GM12878 (cell line): ENCODE measurements around the gene KIF1C. TPM values are rescaled to one million over a fixed set of nuclear protein-coding genes. Genes with fewer than 3 reads are reported as not detected.

ENCODE experiments used
- ATAC-seq: fragments of 200-7000 bp; cut with Tn5 transposase; 3 replicates; pipeline ENCODE4 v1.9.1; 2020; ENCODE audit warnings: mild to moderate bottlenecking, moderate library complexity
- BruUV-seq: library from RNA; stranded (reverse); fragments of 400-500 nt; replicated peaks from 2 replicates; lab custom pipeline; 2021; lab: Mats Ljungman, UMichigan
- CTCF ChIA-PET: fragments of 300-600 bp; sonication (Branson Sonifier 250); formaldehyde crosslinking; extraction: SDS; loops from one replicate; lab custom pipeline; 2021; ENCODE audit warnings: inconsistent platforms; lab: Yijun Ruan, JAX
- POLR2A ChIA-PET: fragments of 350-600 bp; formaldehyde crosslinking; extraction: SDS; loops from one replicate; lab custom pipeline; 2021; ENCODE audit warnings: inconsistent platforms; lab: Charles Lee
- RAD21 ChIA-PET: fragments of 300-600 bp; sonication (Branson Sonifier 250); formaldehyde crosslinking; loops from one replicate; lab custom pipeline; 2023; ENCODE audit warnings: antibody characterized with exemption; ENCODE audit not compliant: unreplicated experiment; lab: Charles Lee
- SMC1A ChIA-PET: fragments of 300-600 bp; sonication (Branson Sonifier 250); formaldehyde crosslinking; loops from one replicate; lab custom pipeline; 2023; ENCODE audit not compliant: unreplicated experiment, uncharacterized antibody; lab: Charles Lee
- DNase-seq: peaks from one replicate; pipeline ENCODE4 v3.0.0-alpha.2; 2011; ENCODE audit warnings: low read depth, low spot score
- FAIRE-seq: peaks from 3 replicates; lab custom pipeline; 2011; peaks lifted over from hg19 to GRCh38; lab: Jason Lieb, UNC
- H2AFZ ChIP-seq: 2 replicates; pipeline ENCODE4 v1.6.0; 2011; ENCODE audit warnings: low read depth, low read length, control low read depth; ENCODE audit not compliant: control insufficient read depth
- H3K27ac ChIP-seq: 2 replicates; pipeline ENCODE4 v1.5.1; 2011; ENCODE audit warnings: control low read depth; ENCODE audit not compliant: control insufficient read depth, insufficient read depth
- H3K27me3 ChIP-seq, 2 experiments: replicated peaks in 1 of 2; 2 replicates each; pipeline versions ENCODE4 v1.6.0 to v1.6.1; 2011; ENCODE audit warnings: low read length in 1 of 2; ENCODE audit not compliant: control insufficient read depth in 2 of 2, insufficient read depth in 2 of 2
- H3K36me3 ChIP-seq, 2 experiments: 2 replicates each; pipeline ENCODE4 v1.5.1; 2011; ENCODE audit warnings: low read length in 1 of 2; ENCODE audit not compliant: control insufficient read depth in 2 of 2, insufficient read depth in 2 of 2
- H3K4me1 ChIP-seq: 2 replicates; pipeline ENCODE4 v1.6.1; 2011; ENCODE audit warnings: mild to moderate bottlenecking, low read length, moderate library complexity, mixed read lengths; ENCODE audit not compliant: control insufficient read depth, insufficient read depth
- H3K4me2 ChIP-seq: 2 replicates; pipeline ENCODE4 v1.6.0; 2011; ENCODE audit warnings: control low read depth; ENCODE audit not compliant: control insufficient read depth, insufficient read depth
- H3K4me3 ChIP-seq: fragments of 200-600 bp; sonication (generic); 2 replicates; pipeline ENCODE4 v1.5.1; 2016
- H3K79me2 ChIP-seq: 2 replicates; pipeline ENCODE4 v1.6.0; 2011; ENCODE audit warnings: low read length; ENCODE audit not compliant: control insufficient read depth, insufficient read depth
- H3K9ac ChIP-seq: 2 replicates; pipeline ENCODE4 v1.8.0; 2011; ENCODE audit warnings: low read length, control low read depth, mixed read lengths; ENCODE audit not compliant: control insufficient read depth, insufficient read depth
- H3K9me3 ChIP-seq: replicated peaks from 3 replicates; pipeline ENCODE4 v1.5.1; 2011; ENCODE audit warnings: mild to moderate bottlenecking, low read length; ENCODE audit not compliant: control insufficient read depth, insufficient read depth
- H4K20me1 ChIP-seq: 2 replicates; pipeline ENCODE4 v1.6.0; 2011; ENCODE audit not compliant: control insufficient read depth, insufficient read depth
- ETV6 ChIP-seq, 2 experiments: fragments of 450-650 bp in 1 of 2; IDR thresholded peaks in 1 of 2; conservative IDR thresholded peaks in 1 of 2; 2 replicates each; pipeline ENCODE4 v1.6.1; 2014; ENCODE audit warnings: antibody characterized with exemption in 1 of 2, borderline replicate concordance in 1 of 2, low read depth in 1 of 2, mild to moderate bottlenecking in 1 of 2, moderate library complexity in 1 of 2
- IKZF1 ChIP-seq: fragments of 450-650 bp; conservative IDR thresholded peaks from 2 replicates; pipeline ENCODE4 v1.6.1; 2017; ENCODE audit warnings: antibody characterized with exemption, mild to moderate bottlenecking
- MEF2B ChIP-seq: fragments of 450-650 bp; IDR thresholded peaks from 2 replicates; pipeline ENCODE4 v1.6.1; 2018; ENCODE audit warnings: mild to moderate bottlenecking, moderate library complexity; ENCODE audit not compliant: partially characterized antibody, poor library complexity, severe bottlenecking
- PML ChIP-seq: IDR thresholded peaks from 2 replicates; pipeline ENCODE4 v1.6.1; 2012; ENCODE audit warnings: low read length, inconsistent platforms
- RCOR1 ChIP-seq: conservative IDR thresholded peaks from 2 replicates; pipeline ENCODE4 v1.6.1; 2012; ENCODE audit warnings: low read depth, low read length, improper control_type of control experiment
- RELA ChIP-seq: fragments of 450-650 bp; IDR thresholded peaks from 2 replicates; pipeline ENCODE4 v1.8.0; 2014; ENCODE audit warnings: borderline replicate concordance; ENCODE audit not compliant: partially characterized antibody
- WGBS: methylation state at CpG from one replicate; pipeline ENCODE4 v1.1.6; 2016; ENCODE audit warnings: low lambda C conversion rate; ENCODE audit not compliant: insufficient replicate concordance, insufficient coverage; ENCODE audit errors: missing lambda C conversion rate; 5-methylcytosine and 5-hydroxymethylcytosine counted together
- in situ Hi-C: fragments of 300-500 bp; cut with MboI; formaldehyde crosslinking; loops from 9 replicates; pipeline ENCODE4 v1.14.3; 2018; ENCODE audit warnings: mixed read lengths
- intact Hi-C: fragments of 100-400 bp; cut with micrococcal nuclease; formaldehyde crosslinking; loops from one replicate; pipeline ENCODE4 v1.14.2; 2022; ENCODE audit not compliant: unreplicated experiment
- polyA plus RNA-seq, 11 experiments: library from polyadenylated mRNA; depleted of rRNA in 4 of 11; unstranded in 6 of 11; stranded (reverse) in 5 of 11; fragments of >200 nt; fragmentation: Nextera tagmentation in 4 of 11; fragmentation: Illumina TruSeq in 1 of 11; extraction: Ambion mirVana in 4 of 11; extraction: Trizol in 1 of 11; gene quantifications; 1 replicate in 1 of 11; 2 replicates in 10 of 11; pipeline versions ENCODE4 v1.2.1 to v1.2.3, GENCODE V29; 2011 to 2016; ENCODE audit warnings: inconsistent platforms in 2 of 11, missing spikeins in 2 of 11, low read depth in 1 of 11
- total RNA-seq, 4 experiments: library from RNA; depleted of rRNA in 3 of 4; stranded (reverse); fragments of >200 nt in 3 of 4; fragmentation: Illumina TruSeq in 1 of 4; extraction: Trizol in 1 of 4; gene quantifications; 2 replicates each; pipeline versions ENCODE4 v1.2.1 to v1.2.3, GENCODE V29; 2013 to 2021

The KIF1C gene
- total and polyA plus RNA-seq, 10 of the 15 experiments (the other 5 are each of a cell fraction or from before 2014, with no cell fraction given) = 1.4 to 65.9 (median 21.1) TPM

DNA sequence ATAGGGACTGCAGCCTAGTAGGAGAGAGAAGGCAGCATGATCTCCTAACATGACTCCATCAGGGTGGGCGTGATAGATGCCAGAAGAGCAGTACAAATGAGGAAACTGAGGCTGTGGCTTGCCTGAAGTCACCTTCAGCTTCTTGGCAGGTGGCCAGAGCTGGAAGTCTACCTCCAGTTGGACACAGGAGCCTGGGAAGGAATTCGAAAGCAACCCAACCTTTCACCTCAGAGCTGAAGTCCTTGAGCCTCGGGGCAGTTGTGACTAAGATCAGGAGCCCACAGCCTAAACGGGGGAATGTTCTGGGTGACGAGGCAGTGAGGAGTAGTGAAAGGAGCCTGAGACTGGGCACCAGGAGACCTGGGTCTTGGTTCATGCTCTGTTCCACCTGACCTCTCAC is 46.9 kb downstream of the KIF1C start:
- TF ChIP-seq RELA (no peak), IKZF1 (no peak), MEF2B (no peak), PML (no peak)
- TF ChIP-seq, all 136 proteins: peak for 0
- ATAC-seq (no peak), FAIRE-seq (no peak), DNase-seq (no peak)
- H3K36me3 ChIP-seq = no peaks in the 10 kb centered on the region
- 18% methylated on average over 5 of the region's 5 CpGs for WGBS
- no peaks in the 10 kb centered on the region for H4K20me1 ChIP-seq
- SMC1A ChIA-PET = no interaction called here
- H3K4me3 ChIP-seq = no peak overlapping the region
- RAD21 ChIA-PET = no interaction called here
- POLR2A ChIA-PET = no interaction called here
- no TSS peak for BruUV-seq
- CTCF ChIA-PET = interaction anchor here (0.7 to 1.5 kb wide), 2 partner anchors 14 to 64 kb away, joined by 3 read pairs; no protein-coding TSS in a partner anchor
- no peak overlapping the region for H3K4me2 ChIP-seq
- in situ Hi-C loops = no loop called here
- H2AFZ ChIP-seq = no peak overlapping the region
- H3K79me2 ChIP-seq = no peaks in the 10 kb centered on the region
- H3K27ac ChIP-seq = no peak overlapping the region
- intact Hi-C loops = no loop called here
- no peaks in the 10 kb centered on the region for H3K9me3 ChIP-seq
- H3K9ac ChIP-seq = no peak overlapping the region
- H3K4me1 ChIP-seq = peaks cover 7% of the 10 kb centered on the region
- H3K27me3 ChIP-seq = no peaks in the 10 kb centered on the region

GRCh38 chr17:5045496-5045895 is 47.7 kb downstream of the KIF1C start:
- no peak overlapping the region for H3K4me2 ChIP-seq
- no peaks in the 10 kb centered on the region for H3K79me2 ChIP-seq
- H3K4me3 ChIP-seq = no peak overlapping the region
- POLR2A ChIA-PET = interaction anchor here (0.9 kb wide), 1 partner anchor 10 kb away, joined by 3 read pairs; no protein-coding TSS in a partner anchor
- no TSS peak for BruUV-seq
- no peak for ATAC-seq
- H3K36me3 ChIP-seq = no peaks in the 10 kb centered on the region
- CTCF ChIA-PET = interaction anchor here (0.7 to 1.8 kb wide), 4 partner anchors 10 to 20 kb away, joined by 3 to 6 read pairs (median 4); partner anchors contain the start of gene SLC52A1
- no peaks in the 10 kb centered on the region for H3K9me3 ChIP-seq
- DNase-seq = no peak
- TF ChIP-seq ETV6 (conservative IDR thresholded peaks at IDR 0.05 in 1 of 2, IDR thresholded peaks at IDR 0.05 in 1 of 2; ENCODE audit: borderline replicate concordance in 1 of 2, low read depth in 1 of 2) (no peak), RCOR1 (no peak)
- no peak overlapping the region for H2AFZ ChIP-seq
- no peaks in the 10 kb centered on the region for H3K27me3 ChIP-seq
- in situ Hi-C loops = no loop called here
- FAIRE-seq = no peak
- SMC1A ChIA-PET = no interaction called here
- no peak overlapping the region for H3K9ac ChIP-seq
- RAD21 ChIA-PET = interaction anchor here (0.9 kb wide), 1 partner anchor 16 kb away, joined by 3 read pairs; no protein-coding TSS in a partner anchor
- peaks cover 11% of the 10 kb centered on the region for H3K4me1 ChIP-seq
- H3K27ac ChIP-seq = no peak overlapping the region
- WGBS = 38% methylated on average over 3 of the region's 6 CpGs
- H4K20me1 ChIP-seq = no peaks in the 10 kb centered on the region
- intact Hi-C loops = no loop called here
